Measurements from ENCODE around the gene FUT9. TPM values are rescaled to one million over a fixed set of nuclear protein-coding genes. Genes with fewer than 3 reads are reported as not detected.

FUT9 gene
- polyA plus RNA-seq, 3 donors: not detected

- no peak overlapping the region for H3K4me2 ChIP-seq (replicated peaks; ENCODE audit: extremely low read depth, low read length, poor library complexity, severe bottlenecking)
- H3K27ac ChIP-seq (ENCODE audit: low read depth in 1 of 2, low read length in 2 of 2): no peak overlapping the region
- no peak for TF ChIP-seq CTCF (IDR thresholded peaks at IDR 0.05)
- no peaks in the 10 kb centered on the region for H4K20me1 ChIP-seq (ENCODE audit: insufficient read depth, low read length)
- intact Hi-C loops (cut with micrococcal nuclease): no loop called here
- no peaks in the 10 kb centered on the region for H3K27me3 ChIP-seq (ENCODE audit: control insufficient read depth in 2 of 2, insufficient read depth in 2 of 2, low read length in 2 of 2)
- Mint-ChIP-seq H3K9me3 (peaks cover 0 to 3% (median 0%) of the 10 kb centered on the region in 7 donors), H3K4me1 (no peaks in the 10 kb centered on the region), H3K27ac (no peak overlapping the region), H3K36me3 (no peaks in the 10 kb centered on the region), H3K27me3 (ENCODE audit: low read depth in 3 of 3) (no peaks in the 10 kb centered on the region), H3K4me3 (no peak overlapping the region)
- no CpG with 5 or more reads among the region's 3 CpGs for whole genome bisulfite sequencing (ENCODE audit: insufficient coverage)
- H2AFZ ChIP-seq (ENCODE audit: insufficient read depth, low read depth, low read length, poor library complexity, severe bottlenecking): no peak overlapping the region
- no peaks in the 10 kb centered on the region for H3K36me3 ChIP-seq (replicated peaks in 1 of 2; ENCODE audit: control insufficient read depth in 1 of 2, insufficient read depth in 2 of 2, low read length in 2 of 2)
- DNase-seq: no peak
- H3K9me3 ChIP-seq (replicated peaks in 1 of 2; ENCODE audit: control insufficient read depth in 1 of 2, insufficient read depth in 1 of 2, low read length in 2 of 2): no peaks in the 10 kb centered on the region
- H3K4me3 ChIP-seq (replicated peaks in 1 of 3; ENCODE audit: low read depth in 2 of 3, low read length in 3 of 3): no peak overlapping the region
- no peak overlapping the region for H3K9ac ChIP-seq (ENCODE audit: insufficient read depth, low read length, poor library complexity, severe bottlenecking)
- H3K4me1 ChIP-seq (ENCODE audit: control insufficient read depth in 1 of 2, insufficient read depth in 2 of 2, low read length in 2 of 2): no peaks in the 10 kb centered on the region
- no peaks in the 10 kb centered on the region for H3K79me2 ChIP-seq (ENCODE audit: insufficient read depth, low read length)
Measured at GRCh38 chr6:96213784-96214183, 198.0 kb downstream of the FUT9 start.

GRCh38 chr6:96223695-96224094 is 207.9 kb downstream of the FUT9 start:
- H3K27me3 ChIP-seq (ENCODE audit: control insufficient read depth in 2 of 2, insufficient read depth in 2 of 2, low read length in 2 of 2): no peaks in the 10 kb centered on the region
- H3K36me3 Mint-ChIP-seq: no peaks in the 10 kb centered on the region
- no peak for DNase-seq
- peaks cover 0 to 1% (median 0%) of the 10 kb centered on the region in 3 donors for H3K27me3 Mint-ChIP-seq (ENCODE audit: low read depth in 3 of 3)
- H3K4me3 Mint-ChIP-seq: no peak overlapping the region
- H3K9me3 ChIP-seq (replicated peaks in 1 of 2; ENCODE audit: control insufficient read depth in 1 of 2, insufficient read depth in 1 of 2, low read length in 2 of 2): no peaks in the 10 kb centered on the region
- peaks cover 0 to 4% (median 0%) of the 10 kb centered on the region in 7 donors for H3K9me3 Mint-ChIP-seq
- no peak overlapping the region for H3K4me2 ChIP-seq (replicated peaks; ENCODE audit: extremely low read depth, low read length, poor library complexity, severe bottlenecking)
- no peak overlapping the region for H2AFZ ChIP-seq (ENCODE audit: insufficient read depth, low read depth, low read length, poor library complexity, severe bottlenecking)
- no peak overlapping the region for H3K27ac Mint-ChIP-seq
- no peaks in the 10 kb centered on the region for H4K20me1 ChIP-seq (ENCODE audit: insufficient read depth, low read length)
- H3K4me3 ChIP-seq (replicated peaks in 1 of 3; ENCODE audit: low read depth in 2 of 3, low read length in 3 of 3): no peak overlapping the region
- intact Hi-C loops (cut with micrococcal nuclease): no loop called here
- H3K9ac ChIP-seq (ENCODE audit: insufficient read depth, low read length, poor library complexity, severe bottlenecking): no peak overlapping the region
- H3K79me2 ChIP-seq (ENCODE audit: insufficient read depth, low read length): no peaks in the 10 kb centered on the region
- no peak overlapping the region for H3K27ac ChIP-seq (ENCODE audit: low read depth in 1 of 2, low read length in 2 of 2)
- no CpG with 5 or more reads among the region's 1 CpG for WGBS (ENCODE audit: insufficient coverage)
- no peak for TF ChIP-seq CTCF (IDR thresholded peaks at IDR 0.05)
- H3K4me1 ChIP-seq (ENCODE audit: control insufficient read depth in 1 of 2, insufficient read depth in 2 of 2, low read length in 2 of 2): no peaks in the 10 kb centered on the region
- H3K4me1 Mint-ChIP-seq: no peaks in the 10 kb centered on the region
- H3K36me3 ChIP-seq (replicated peaks in 1 of 2; ENCODE audit: control insufficient read depth in 1 of 2, insufficient read depth in 2 of 2, low read length in 2 of 2): no peaks in the 10 kb centered on the region

Data from CD14-positive monocyte (primary cell).